Endodermal cell (in vitro differentiated cells): ENCODE data around the gene MYL7. TPM values are rescaled to one million over a fixed set of nuclear protein-coding genes. Genes with fewer than 3 reads are reported as not detected.

Experiments used
- DNase-seq: peaks from one replicate; pipeline ENCODE4 v3.0.0-alpha.2; 2017
- H3K27ac ChIP-seq: 2 replicates; pipeline ENCODE4 v1.5.1; 2013; ENCODE audit warnings: mild to moderate bottlenecking, low read depth, low read length, moderate library complexity
- H3K27me3 ChIP-seq: 2 replicates; pipeline ENCODE4 v1.6.1; 2013; ENCODE audit warnings: mild to moderate bottlenecking, low read length, moderate library complexity; ENCODE audit not compliant: insufficient read depth, control insufficient read depth, poor library complexity, severe bottlenecking
- H3K36me3 ChIP-seq: 2 replicates; pipeline ENCODE4 v1.7.0; 2013; ENCODE audit warnings: mild to moderate bottlenecking, low read length, moderate library complexity; ENCODE audit not compliant: control insufficient read depth, insufficient read depth
- H3K4me1 ChIP-seq: one replicate; pipeline ENCODE4 v1.7.0; 2013; ENCODE audit warnings: low read length; ENCODE audit not compliant: control insufficient read depth, insufficient read depth
- H3K4me3 ChIP-seq: 2 replicates; pipeline ENCODE4 v1.5.1; 2013; ENCODE audit warnings: mild to moderate bottlenecking, low read length, moderate library complexity
- H3K9ac ChIP-seq: 2 replicates; pipeline ENCODE4 v1.6.1; 2013; ENCODE audit warnings: mild to moderate bottlenecking, low read length, moderate library complexity; ENCODE audit not compliant: poor library complexity, severe bottlenecking; ENCODE audit errors: extremely low read depth
- H3K9me3 ChIP-seq: 2 replicates; pipeline ENCODE4 v1.6.1; 2013; ENCODE audit warnings: mild to moderate bottlenecking, low read length, moderate library complexity; ENCODE audit not compliant: control insufficient read depth
- H3K27ac Mint-ChIP-seq: 2 replicates; pipeline ENCODE4 v1.8.0; 2020; ENCODE audit warnings: mixed read lengths
- H3K27me3 Mint-ChIP-seq: 2 replicates; pipeline ENCODE4 v1.8.0; 2021; ENCODE audit warnings: mild to moderate bottlenecking, mixed read lengths; ENCODE audit not compliant: insufficient read depth
- H3K36me3 Mint-ChIP-seq: 2 replicates; pipeline ENCODE4 v1.8.0; 2020; ENCODE audit warnings: low read depth, mixed read lengths
- H3K4me1 Mint-ChIP-seq: 2 replicates; pipeline ENCODE4 v1.8.0; 2020; ENCODE audit warnings: mixed read lengths
- H3K4me3 Mint-ChIP-seq: 2 replicates; pipeline ENCODE4 v1.8.0; 2020; ENCODE audit warnings: mild to moderate bottlenecking, moderate library complexity, mixed read lengths
- H3K9me3 Mint-ChIP-seq: 2 replicates; pipeline ENCODE4 v1.8.0; 2020; ENCODE audit warnings: mild to moderate bottlenecking, mixed read lengths
- CTCF ChIP-seq: fragments of 200-600 bp; sonication (generic); conservative IDR thresholded peaks from 2 replicates; pipeline ENCODE4 v1.5.0; 2021; ENCODE audit warnings: antibody characterized with exemption, mild to moderate bottlenecking
- WGBS, 2 experiments: methylation state at CpG; one replicate each; pipeline versions ENCODE4 v1.1.5 to v1.1.7; 2013; ENCODE audit warnings: missing lambda C conversion rate in 2 of 2, mixed read lengths in 1 of 2; ENCODE audit not compliant: insufficient coverage in 1 of 2, insufficient read length in 1 of 2; 5-methylcytosine and 5-hydroxymethylcytosine counted together
- total RNA-seq, 2 donors: library from RNA; stranded (reverse); fragmentation: NEBNext Ultra II Directional in 1 of 2; extraction: Animal tissue kit (Norgen Biotek cat#: 25700) in 1 of 2; gene quantifications; 2 replicates in 1 of 2; 3 replicates in 1 of 2; pipeline ENCODE4 v1.2.1, GENCODE V29; 2021

Gene MYL7
- total RNA-seq, 2 donors from 2014 or later, result 115 to 120 TPM

GRCh38 chr7:44158096-44158872 lies 17.2 kb upstream of the MYL7 start:
- 86 to 87% methylated on average over 5 to 10 of the region's 10 CpGs for WGBS, 2 experiments
- DNase-seq, result peak; percentile 37
- Histone ChIP-seq H3K4me3 (no peak overlapping the region), H3K9ac (no peak overlapping the region), H3K9me3 (no peaks in the 10 kb centered on the region), H3K36me3 (no peaks in the 10 kb centered on the region), H3K27ac (no peak overlapping the region), H3K4me1 (no peaks in the 10 kb centered on the region), H3K27me3 (no peaks in the 10 kb centered on the region)
- Mint-ChIP-seq H3K27me3 (no peaks in the 10 kb centered on the region), H3K4me1 (no peaks in the 10 kb centered on the region), H3K36me3 (no peaks in the 10 kb centered on the region), H3K9me3 (no peaks in the 10 kb centered on the region), H3K27ac (peak overlapping the region; percentile 11), H3K4me3 (no peak overlapping the region)
- no peak for TF ChIP-seq CTCF

- no peak overlapping the region for H3K4me3 Mint-ChIP-seq
- H3K27me3 Mint-ChIP-seq, result no peaks in the 10 kb centered on the region
- Histone ChIP-seq H3K9ac (no peak overlapping the region), H3K36me3 (no peaks in the 10 kb centered on the region), H3K27ac (no peak overlapping the region), H3K4me1 (no peaks in the 10 kb centered on the region), H3K4me3 (no peak overlapping the region), H3K9me3 (no peaks in the 10 kb centered on the region), H3K27me3 (no peaks in the 10 kb centered on the region)
- no peaks in the 10 kb centered on the region for H3K4me1 Mint-ChIP-seq
- 82 to 83% methylated on average over 7 to 15 of the region's 15 CpGs for WGBS, 2 experiments
- no peaks in the 10 kb centered on the region for H3K36me3 Mint-ChIP-seq
- H3K9me3 Mint-ChIP-seq, result no peaks in the 10 kb centered on the region
- no peak for TF ChIP-seq CTCF
- DNase-seq, result peak; percentile 57
- H3K27ac Mint-ChIP-seq, result peak overlapping the region; percentile 11
Observed at GRCh38 chr7:44157116-44158080, 16.3 kb upstream of the MYL7 start.

- no peak overlapping the region for H3K27ac Mint-ChIP-seq
- H3K36me3 Mint-ChIP-seq, result no peaks in the 10 kb centered on the region
- Histone ChIP-seq H3K4me3 (no peak overlapping the region), H3K27ac (no peak overlapping the region), H3K9ac (no peak overlapping the region), H3K27me3 (no peaks in the 10 kb centered on the region), H3K9me3 (no peaks in the 10 kb centered on the region), H3K4me1 (no peaks in the 10 kb centered on the region), H3K36me3 (no peaks in the 10 kb centered on the region)
- no peaks in the 10 kb centered on the region for H3K9me3 Mint-ChIP-seq
- no peak for TF ChIP-seq CTCF
- no peaks in the 10 kb centered on the region for H3K27me3 Mint-ChIP-seq
- H3K4me3 Mint-ChIP-seq, result no peak overlapping the region
- no peaks in the 10 kb centered on the region for H3K4me1 Mint-ChIP-seq
- 93 to 94% methylated on average over 2 to 4 of the region's 4 CpGs for WGBS, 2 experiments
- peak; percentile 29 for DNase-seq
Observed at GRCh38 chr7:44156453-44157010, 15.4 kb upstream of the MYL7 start.
